ENCODE results near the gene MANEA. TPM values are rescaled to one million over a fixed set of nuclear protein-coding genes. Genes with fewer than 3 reads are reported as not detected.

MANEA gene
- total RNA-seq (2016; rRNA removed; fragmentation: Illumina TruSeq; extraction: Trizol) (7.6 and 10.9 TPM in 2 replicates), polyA plus RNA-seq (2011; rRNA removed) (6.8 and 10.0 TPM in 2 replicates), polyA minus RNA-seq (2011; rRNA and poly(A)+ RNA removed; ENCODE audit: low replicate concordance) (2.4 and 2.5 TPM in 2 replicates), Bru-seq, nascent RNA (percentile 68 among the genes with signal in this experiment), BruChase-seq, experiment 1, labeled RNA remaining after a 6-hour chase (percentile 82 among the genes with signal in this experiment), BruChase-seq, experiment 2, labeled RNA remaining after a 2-hour chase (percentile 73 among the genes with signal in this experiment)
- 0.79 and 1.2 TPM in 2 replicates for total RNA-seq (2016; cell fraction: cytosol; rRNA removed; fragmentation: Illumina TruSeq; extraction: Trizol; ENCODE audit: low read depth)
- 8.5 and 11.1 TPM in 2 replicates for total RNA-seq (2016; cell fraction: insoluble cytoplasmic fraction; rRNA removed; fragmentation: Illumina TruSeq; extraction: Trizol)
- total RNA-seq (2016; cell fraction: membrane; rRNA removed; fragmentation: Illumina TruSeq; extraction: Trizol) = 2.2 and 2.7 TPM in 2 replicates
- total RNA-seq (2016; cell fraction: nucleus; rRNA removed; fragmentation: Illumina TruSeq; extraction: Trizol) = 14.0 and 15.6 TPM in 2 replicates
- 2.6 and 5.5 TPM in 2 replicates for polyA plus RNA-seq (2011; cell fraction: cytosol; rRNA removed)
- polyA plus RNA-seq (2011; cell fraction: nucleus; rRNA removed) = 2.2 and 3.1 TPM in 2 replicates
- 7.8 and 8.4 TPM in 2 replicates for polyA plus RNA-seq (2012)
- polyA plus RNA-seq (2016; cell fraction: cytosol; fragmentation: Illumina TruSeq; extraction: Trizol; ENCODE audit: low read depth) = 0.42 and 0.72 TPM in 2 replicates
- polyA plus RNA-seq (2016; cell fraction: insoluble cytoplasmic fraction; fragmentation: Illumina TruSeq; extraction: Trizol; ENCODE audit: low read depth) = 7.9 and 10.1 TPM in 2 replicates
- polyA plus RNA-seq (2016; cell fraction: membrane; fragmentation: Illumina TruSeq; extraction: Trizol; ENCODE audit: low read depth) = 1.3 and 1.6 TPM in 2 replicates
- polyA plus RNA-seq (2016; cell fraction: nucleus; fragmentation: Illumina TruSeq; extraction: Trizol; ENCODE audit: insufficient read depth, low read depth) = 14.3 and 16.2 TPM in 2 replicates
- polyA minus RNA-seq (2011; cell fraction: cytosol; rRNA and poly(A)+ RNA removed) = 7.2 and 9.4 TPM in 2 replicates
- 11.8 and 12.4 TPM in 2 replicates for polyA minus RNA-seq (2011; cell fraction: nucleus; rRNA and poly(A)+ RNA removed)
- long read RNA-seq, experiment 1, full-length matches to known transcripts = 4 of 4 reads
- long read RNA-seq, experiment 1, partial matches to known transcripts = 0 of 4 reads
- long read RNA-seq, experiment 1, other reads (novel, unspliced or antisense) = 0 of 4 reads
- long read RNA-seq, experiment 2, partial matches to known transcripts = 0 of 10 reads
- long read RNA-seq, experiment 2, other reads (novel, unspliced or antisense) = 9 of 10 reads

- POLR2A ChIA-PET = no interaction called here
- no peak for FAIRE-seq
- TF ChIP-seq HES4 (CRISPR knock-in tag; IDR thresholded peaks at IDR 0.05; ENCODE audit: borderline replicate concordance) = no peak
- TF ChIP-seq ZNF770 (CRISPR knock-in tag; IDR thresholded peaks at IDR 0.05) = no peak
- TF ChIP-seq ZFP1 (CRISPR knock-in tag; IDR thresholded peaks at IDR 0.05) = no peak
- no peak for TF ChIP-seq NFKBIZ (CRISPR knock-in tag; IDR thresholded peaks at IDR 0.05)
- no peak for TF ChIP-seq THYN1 (CRISPR knock-in tag; IDR thresholded peaks at IDR 0.05; ENCODE audit: borderline replicate concordance, low read depth)
- no peak for TF ChIP-seq RCOR2 (CRISPR knock-in tag; IDR thresholded peaks at IDR 0.05)
- TF ChIP-seq ZMAT5 (CRISPR knock-in tag; IDR thresholded peaks at IDR 0.05; ENCODE audit: borderline replicate concordance, low read depth) = no peak
- no peak for TF ChIP-seq ZNF296 (CRISPR knock-in tag; conservative IDR thresholded peaks at IDR 0.05)
- no peak for TF ChIP-seq PCBP1 (IDR thresholded peaks at IDR 0.05; ENCODE audit: borderline replicate concordance, low read depth, low read length)
- 0 out of 2 replicates have a peak, but pooled peaks have one; percentile 88 for TF ChIP-seq ZNF550 (CRISPR knock-in tag; IDR thresholded peaks at IDR 0.05; ENCODE audit: borderline replicate concordance)
- TF ChIP-seq REST (IDR thresholded peaks at IDR 0.05; ENCODE audit: borderline replicate concordance in 1 of 2, low read depth in 1 of 2, low read length in 2 of 2) = peak in 1 of 2 experiments; percentile 5; a peak in 1 of 4 replicates
These were observed at the start of gene MANEA for GRCh38 chr6:95577304-95578105. TSS of gene MANEA (plus strand) at chr6:95577535. CDS start at chr6:95586440, 8,905 bp downstream.

More at GRCh38 chr6:95577304-95578105, at the start of gene MANEA:
- DNase-seq (ENCODE audit: low spot score) (peak; percentile 61), ATAC-seq (peak; percentile 96)
- Histone ChIP-seq H3K27ac (ENCODE audit: extremely low read length, insufficient read depth, low read length) (peak within 1 kb of the TSS; percentile 83), H3K79me2 (ENCODE audit: insufficient read depth, low read length) (peaks cover 30% of the 10 kb centered on the region), H3K27me3 (ENCODE audit: control insufficient read depth in 1 of 2, insufficient read depth in 2 of 2, low read length in 2 of 2) (no peaks in the 10 kb centered on the region; a peak in 1 of 5 replicates), H2AFZ (ENCODE audit: low read length) (peak within 1 kb of the TSS; percentile 91), H3K9ac (ENCODE audit: insufficient read depth, low read depth, low read length) (peak within 1 kb of the TSS; percentile 78), H4K20me1 (ENCODE audit: insufficient read depth, low read length) (no peaks in the 10 kb centered on the region), H3K4me2 (ENCODE audit: low read depth, low read length) (peak within 1 kb of the TSS; percentile 85), H3K4me3 (replicated peaks in 1 of 3; ENCODE audit: insufficient read depth in 1 of 3, low read depth in 2 of 3, low read length in 3 of 3) (peak within 1 kb of the TSS; percentile 73 to 99 (median 78)), H3K9me3 (ENCODE audit: low read length) (no peaks in the 10 kb centered on the region), H3K4me1 (ENCODE audit: insufficient read depth, low read length) (peaks cover 35% of the 10 kb centered on the region), H3K36me3 (replicated peaks in 1 of 2; ENCODE audit: control insufficient read depth in 1 of 2, insufficient read depth in 2 of 2, low read length in 2 of 2) (no peaks in the 10 kb centered on the region)
- in situ Hi-C loops (cut with HindIII; ENCODE audit: extremely low pct_ligation_motif_present, low pct_unique_long_range_greater_than_20kb) (loop anchor here (25.0 kb wide), 1 partner anchor 285 kb away; no protein-coding TSS in a partner anchor), intact Hi-C loops (cut with micrococcal nuclease; ENCODE audit: unreplicated experiment) (loop anchor here (5.0 kb wide), 1 partner anchor 240 kb away; no protein-coding TSS in a partner anchor)
- no TSS peak for BruUV-seq (replicated peaks)
- WGBS (ENCODE audit: low lambda C conversion rate) = under 1% methylated on average over 20 of the region's 70 CpGs
- CTCF ChIA-PET (ENCODE audit: low intra/inter-chr PET ratio, low total read pairs) = no interaction called here

Measured in HepG2 (cell line).